GM10248 (cell line): ENCODE results near the gene BEND4.
A peak's percentile ranks its signal among the peaks of the same experiment; 100 is the strongest.

Experiments used
- CTCF ChIA-PET: fragments of 300-600 bp; sonication (Branson Sonifier 250); formaldehyde crosslinking; extraction: SDS; loops from one replicate; lab custom pipeline; 2021; ENCODE audit warnings: antibody characterized with exemption; lab: Yijun Ruan, JAX
- POLR2A ChIA-PET: fragments of 350-650 bp; sonication (Branson Sonifier 250); formaldehyde crosslinking; extraction: SDS; loops from one replicate; lab custom pipeline; 2020; ENCODE audit warnings: antibody characterized with exemption; lab: Yijun Ruan, JAX
- DNase-seq: peaks from one replicate; pipeline ENCODE4 v3.0.0; 2012; ENCODE audit errors: extremely low spot score
- CTCF ChIP-seq: IDR thresholded peaks from 2 replicates; pipeline ENCODE4 v1.5.1; 2012; ENCODE audit warnings: mild to moderate bottlenecking, low read depth; ENCODE audit errors: extremely low read depth, missing control alignments, control extremely low read depth

Gene BEND4

GRCh38 chr4:42119886-42120285, 32.6 kb downstream of the BEND4 start:
- TF ChIP-seq CTCF: no peak
- POLR2A ChIA-PET: no interaction called here
- no peak for DNase-seq
- CTCF ChIA-PET: no interaction called here

- no peak for DNase-seq
- POLR2A ChIA-PET: no interaction called here
- no peak for TF ChIP-seq CTCF
- CTCF ChIA-PET: interaction anchor here (1.6 kb wide), 1 partner anchor 9 kb away, joined by 9 read pairs; no protein-coding TSS in a partner anchor
These were observed 39.6 kb downstream of the BEND4 start for GRCh38 chr4:42112846-42113245.

- ChIA-PET POLR2A (no interaction called here), CTCF (no interaction called here)
- no peak for DNase-seq
- TF ChIP-seq CTCF: no peak
These were observed 47.9 kb downstream of the BEND4 start for GRCh38 chr4:42104521-42104920.

GRCh38 chr4:42101446-42101975, 50.9 kb downstream of the BEND4 start:
- DNase-seq: no peak
- TF ChIP-seq CTCF: no peak
- CTCF ChIA-PET: no interaction called here
- POLR2A ChIA-PET: no interaction called here

- TF ChIP-seq CTCF: no peak
- ChIA-PET CTCF (no interaction called here), POLR2A (no interaction called here)
- no peak for DNase-seq
These were observed 64.1 kb downstream of the BEND4 start for GRCh38 chr4:42088386-42088785.

- ChIA-PET CTCF (no interaction called here), POLR2A (no interaction called here)
- TF ChIP-seq CTCF: no peak
- DNase-seq: no peak
These were observed 68.6 kb downstream of the BEND4 start for GRCh38 chr4:42083816-42084215.

GRCh38 chr4:42080306-42080705, 72.1 kb downstream of the BEND4 start:
- ChIA-PET POLR2A (interaction anchor here (0.6 kb wide), 1 partner anchor 1335 kb away, joined by 3 read pairs; no protein-coding TSS in a partner anchor), CTCF (interaction anchor here (1.4 kb wide), 1 partner anchor 11 kb away, joined by 4 read pairs; no protein-coding TSS in a partner anchor)
- TF ChIP-seq CTCF: no peak
- DNase-seq: peak; percentile 25
